Cardiac fibroblast (primary cell): ENCODE measurements around the gene CCDC102A.
A peak's percentile ranks its signal among the peaks of the same experiment; 100 is the strongest.

Experiments
- DNase-seq, 2 donors: peaks; one replicate each; pipeline versions ENCODE4 v3.0.0 to v3.0.0-alpha.2; 2010; ENCODE audit warnings: low read depth in 2 of 2
- H3K4me3 ChIP-seq, 2 donors: replicated peaks in 1 of 2; 1 replicate in 1 of 2; 2 replicates in 1 of 2; pipeline ENCODE4 v1.5.1; 2011; ENCODE audit warnings: low read depth in 2 of 2, low read length in 2 of 2, mild to moderate bottlenecking in 2 of 2, moderate library complexity in 1 of 2
- TF ChIP-seq, protein P1 (sequence below): IDR thresholded peaks from one replicate; pipeline ENCODE4 v1.5.1; 2011; ENCODE audit warnings: low read depth, mild to moderate bottlenecking, low read length, inconsistent platforms

Gene CCDC102A

DNA sequence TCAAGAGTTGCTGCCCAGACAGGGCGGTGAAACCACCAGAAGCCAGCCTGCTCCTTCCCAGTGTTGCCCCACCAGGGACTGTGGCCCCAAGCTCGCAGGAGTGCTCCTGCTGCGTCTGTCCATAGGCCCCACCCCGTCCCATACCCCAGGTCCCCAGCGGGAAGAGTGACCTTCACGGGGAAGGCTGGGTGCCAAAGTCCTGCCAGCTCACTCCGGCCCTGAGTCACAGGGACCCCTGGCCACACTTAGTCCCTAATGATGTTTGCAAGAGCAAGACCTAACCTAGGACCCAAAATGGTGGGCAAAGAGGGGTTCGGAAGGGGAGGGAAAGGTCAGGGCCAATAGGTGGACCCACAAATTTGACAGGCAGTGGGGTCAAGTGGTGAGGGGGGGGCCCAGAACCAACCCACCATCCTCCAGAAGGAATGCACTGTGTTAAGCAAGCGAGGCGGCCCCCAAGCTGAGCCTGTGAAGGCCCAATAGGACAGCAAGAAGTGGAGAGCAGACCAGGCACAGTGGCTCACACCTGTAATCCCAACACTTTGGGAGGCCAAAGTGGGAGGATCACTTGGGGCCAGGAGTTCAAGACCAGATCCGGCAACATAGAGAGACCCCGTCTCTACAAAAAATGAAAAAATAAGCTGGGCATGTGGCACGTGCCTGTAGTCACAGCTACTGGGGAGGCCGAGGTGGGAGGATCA lies 53.4 kb downstream of the CCDC102A start:
- DNase-seq = no peak
- TF ChIP-seq, protein P1, sequence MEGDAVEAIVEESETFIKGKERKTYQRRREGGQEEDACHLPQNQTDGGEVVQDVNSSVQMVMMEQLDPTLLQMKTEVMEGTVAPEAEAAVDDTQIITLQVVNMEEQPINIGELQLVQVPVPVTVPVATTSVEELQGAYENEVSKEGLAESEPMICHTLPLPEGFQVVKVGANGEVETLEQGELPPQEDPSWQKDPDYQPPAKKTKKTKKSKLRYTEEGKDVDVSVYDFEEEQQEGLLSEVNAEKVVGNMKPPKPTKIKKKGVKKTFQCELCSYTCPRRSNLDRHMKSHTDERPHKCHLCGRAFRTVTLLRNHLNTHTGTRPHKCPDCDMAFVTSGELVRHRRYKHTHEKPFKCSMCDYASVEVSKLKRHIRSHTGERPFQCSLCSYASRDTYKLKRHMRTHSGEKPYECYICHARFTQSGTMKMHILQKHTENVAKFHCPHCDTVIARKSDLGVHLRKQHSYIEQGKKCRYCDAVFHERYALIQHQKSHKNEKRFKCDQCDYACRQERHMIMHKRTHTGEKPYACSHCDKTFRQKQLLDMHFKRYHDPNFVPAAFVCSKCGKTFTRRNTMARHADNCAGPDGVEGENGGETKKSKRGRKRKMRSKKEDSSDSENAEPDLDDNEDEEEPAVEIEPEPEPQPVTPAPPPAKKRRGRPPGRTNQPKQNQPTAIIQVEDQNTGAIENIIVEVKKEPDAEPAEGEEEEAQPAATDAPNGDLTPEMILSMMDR = no peak
- no peak overlapping the region for H3K4me3 ChIP-seq

DNA sequence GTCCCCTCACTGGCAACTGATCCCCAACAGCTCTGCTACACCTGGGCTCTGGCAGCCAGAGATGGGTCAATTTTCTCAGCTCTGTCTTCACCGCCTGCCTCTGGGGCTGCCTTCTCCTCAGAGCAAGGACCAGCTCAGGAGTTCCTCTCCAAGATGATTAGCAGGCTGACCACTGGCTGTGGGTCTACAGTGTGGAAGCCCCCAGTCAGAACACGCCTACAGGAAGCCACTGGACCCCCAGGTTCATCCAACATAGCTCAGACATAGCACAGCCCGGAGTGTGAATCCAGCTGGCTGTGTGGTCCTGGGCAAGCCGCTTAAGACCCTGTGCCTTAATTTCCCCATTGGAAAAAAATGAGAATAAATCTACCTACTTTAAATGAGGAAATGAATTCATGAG lies 55.0 kb downstream of the CCDC102A start:
- no peak for DNase-seq
- no peak overlapping the region for H3K4me3 ChIP-seq
- TF ChIP-seq, protein P1 = no peak

DNA sequence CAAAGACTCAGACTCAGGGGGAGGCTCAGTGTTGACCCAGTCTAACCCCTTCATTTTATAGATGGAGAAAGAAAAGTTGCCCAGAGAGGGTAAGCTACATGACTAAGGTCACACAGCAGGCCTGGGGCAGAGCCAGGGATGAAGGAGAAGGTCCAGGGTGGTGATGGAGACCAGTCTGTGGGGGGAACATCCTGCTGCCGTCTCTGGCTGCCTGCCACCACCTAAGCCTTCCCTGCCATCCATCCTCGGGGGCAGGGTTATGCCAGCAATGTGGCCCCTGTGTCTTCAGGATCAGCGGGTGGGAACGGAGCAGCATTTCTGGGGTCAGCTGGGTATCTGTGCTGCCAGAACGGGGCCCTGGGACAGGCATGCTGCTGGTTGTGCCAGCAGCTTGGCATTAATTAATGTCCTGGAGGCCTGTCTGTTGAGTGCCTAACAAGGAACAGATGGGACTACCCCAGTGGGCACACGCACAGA lies 55.6 kb downstream of the CCDC102A start:
- TF ChIP-seq, protein P1 = no peak
- DNase-seq = no peak
- H3K4me3 ChIP-seq = no peak overlapping the region

- H3K4me3 ChIP-seq = peak overlapping the region; percentile 54 to 65
- DNase-seq = peak; percentile 75 to 81
- TF ChIP-seq, protein P1 = no peak
Observed at GRCh38 chr16:57479976-57480753, 56.2 kb downstream of the CCDC102A start.

- TF ChIP-seq, protein P1 = no peak
- DNase-seq = peak; percentile 65 to 81
- peak overlapping the region; percentile 54 to 65 for H3K4me3 ChIP-seq
Observed at GRCh38 chr16:57479205-57479975, 57.0 kb downstream of the CCDC102A start.

- TF ChIP-seq, protein P1 = no peak
- DNase-seq = no peak
- peak overlapping the region; percentile 54 to 65 for H3K4me3 ChIP-seq
Observed at GRCh38 chr16:57478396-57479204, 57.8 kb downstream of the CCDC102A start.
